NCI-H2196 treated with DMSO at 0.1 percent for 48 hours (cell line): ENCODE data around the gene RNF31.
A peak's percentile ranks its signal among the peaks of the same experiment; 100 is the strongest.

Source experiments
- DNase-seq: peaks from one replicate; lab custom pipeline; 2025; ENCODE audit not compliant: unreplicated experiment; lab: John Stamatoyannopoulos, UW

The RNF31 gene

GRCh38 chr14:24137529-24138395 lies 9.5 kb upstream of the RNF31 start:
- no peak for DNase-seq

GRCh38 chr14:24138396-24139271 lies 8.7 kb upstream of the RNF31 start:
- no peak for DNase-seq

DNA sequence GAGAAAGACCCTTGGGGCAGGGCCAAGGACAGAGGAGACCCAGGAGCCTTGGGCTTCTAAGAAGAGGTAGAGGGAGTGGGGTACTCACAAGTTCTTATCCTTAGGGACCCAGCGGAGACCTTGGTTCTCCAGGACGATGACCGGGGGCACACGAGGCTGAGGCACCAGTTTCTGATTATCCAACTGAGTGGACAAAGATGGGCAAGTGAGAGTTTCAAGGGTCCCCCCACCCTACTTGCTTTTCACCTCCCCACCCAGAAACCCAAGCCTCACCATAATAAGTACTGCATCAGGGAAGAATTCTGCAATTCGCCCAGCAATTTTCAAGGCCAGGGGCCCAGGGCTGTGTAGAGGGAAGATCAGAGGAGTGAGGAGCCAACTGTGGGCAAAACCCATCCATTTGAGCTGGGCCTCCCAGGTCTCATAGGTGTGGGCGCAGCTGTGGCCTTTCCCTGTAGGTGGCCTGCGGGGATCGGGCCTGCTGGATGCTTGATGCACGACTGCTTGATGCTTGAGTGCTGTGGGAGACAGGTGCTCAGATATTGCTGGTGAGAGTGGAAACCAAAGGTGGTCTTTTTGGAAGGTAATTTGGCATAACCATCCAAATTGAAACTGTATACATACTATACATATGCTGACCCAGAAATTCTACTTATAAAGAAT lies 7.9 kb upstream of the RNF31 start:
- no peak for DNase-seq

DNA sequence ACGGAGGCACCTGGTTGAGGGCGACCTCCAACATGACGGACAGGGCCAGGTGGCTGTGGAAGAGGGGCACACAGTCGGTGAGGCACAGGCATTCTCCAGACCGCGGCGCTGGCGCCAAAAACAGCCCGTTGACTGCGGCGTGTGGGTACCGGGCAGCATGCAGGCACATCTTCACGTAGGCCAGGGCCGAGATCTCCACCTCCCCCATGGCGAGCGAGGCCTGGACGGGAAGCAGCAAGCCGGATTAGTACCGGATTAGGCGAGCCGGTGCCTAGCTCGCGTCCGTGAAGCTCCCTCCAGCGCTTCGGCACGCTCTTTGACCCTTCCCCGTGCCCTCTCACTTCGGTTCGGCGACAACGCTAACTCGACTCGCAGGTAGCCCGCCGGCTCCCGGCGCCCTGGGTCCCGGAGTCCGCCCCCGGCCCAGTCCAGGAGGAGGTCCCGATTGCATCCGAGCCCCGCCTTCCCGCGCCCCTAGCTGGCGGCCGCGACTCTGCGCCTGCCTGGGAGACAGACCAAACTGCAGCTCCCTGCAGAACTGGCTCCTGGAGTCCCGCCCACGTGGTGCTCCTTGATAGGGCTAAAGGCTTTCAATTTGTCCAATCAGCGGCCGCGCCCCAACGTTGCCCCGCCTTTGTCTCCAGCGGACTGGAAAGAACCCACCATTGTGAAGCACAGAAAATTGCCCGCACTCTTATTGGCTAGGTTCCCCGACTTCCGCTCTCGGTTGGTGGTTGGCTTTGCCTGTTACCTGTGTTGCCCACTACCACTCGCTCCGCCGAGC lies 6.0 kb upstream of the RNF31 start, which contains the start of gene EMC9:
Gene EMC9, minus strand, starts transcription at position 495 of the 784 bp plus-strand sequence. Its CDS starts 287 bp downstream, at position 208.
- DNase-seq, result peak; percentile 99

GRCh38 chr14:24143511-24143910 lies 3.8 kb upstream of the RNF31 start:
- DNase-seq, result no peak

DNA sequence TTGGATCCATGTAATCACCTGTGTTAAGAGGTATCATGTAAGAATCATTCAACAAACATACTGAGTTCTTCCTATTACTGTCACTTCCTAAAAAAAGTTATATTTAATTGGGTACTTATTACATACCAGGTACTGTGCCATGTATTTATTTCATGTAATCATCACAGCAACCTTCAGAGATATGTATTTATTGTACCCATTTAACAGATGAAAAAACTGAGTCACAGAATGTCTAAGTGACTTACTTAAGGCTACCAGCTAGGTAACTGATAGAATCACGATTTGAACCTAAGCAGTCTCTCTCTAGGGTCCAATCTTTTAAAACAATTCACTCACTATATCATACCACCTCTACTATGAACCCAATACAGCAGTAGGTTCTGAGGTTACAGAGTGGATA lies 2.8 kb upstream of the RNF31 start:
- DNase-seq, result no peak

- no peak for DNase-seq
Observed at GRCh38 chr14:24145219-24145618, 2.1 kb upstream of the RNF31 start.

DNA sequence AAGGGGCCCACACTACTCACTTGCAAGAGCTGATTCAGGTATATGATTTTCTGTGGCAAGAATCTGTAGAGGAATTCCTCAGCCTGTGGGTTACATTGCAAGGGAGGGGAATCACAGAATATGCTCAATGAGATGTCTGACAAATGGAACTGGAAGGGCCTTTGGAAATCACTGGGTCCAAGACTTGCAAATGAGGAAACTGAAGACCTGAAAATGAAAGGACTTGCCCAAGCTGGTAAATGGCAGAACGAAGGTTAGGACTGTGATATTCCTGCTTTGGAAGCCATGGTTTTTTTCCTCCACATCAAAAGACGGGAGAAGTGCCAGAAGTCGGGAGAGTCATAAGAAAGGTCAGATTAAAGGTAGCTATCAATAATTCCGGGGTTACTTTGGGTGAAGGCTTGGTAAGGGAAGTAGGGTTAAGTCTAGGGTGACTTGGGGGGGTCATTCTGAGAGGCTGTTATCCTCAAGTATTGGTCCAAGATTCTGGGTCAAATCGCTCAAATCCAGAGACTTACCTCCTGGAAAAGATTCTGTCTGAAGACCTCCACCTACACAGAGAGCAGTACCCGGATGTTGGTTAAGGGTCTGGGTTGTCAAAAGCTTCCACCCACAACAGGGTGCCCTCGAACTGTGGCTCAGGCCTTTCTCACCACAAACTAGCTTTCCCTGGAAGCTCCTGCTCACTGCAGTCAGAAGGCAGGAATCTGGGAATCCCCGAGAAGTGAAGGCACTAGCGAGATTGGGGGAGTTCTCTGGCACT lies 1.4 kb upstream of the RNF31 start:
- no peak for DNase-seq

GRCh38 chr14:24146453-24146977 lies 783 bp upstream of the RNF31 start, which contains the start of gene PSME2:
PSME2 (minus strand) TSS chr14:24146610; CDS start chr14:24146581, 29 bp downstream.
- DNase-seq, result peak; percentile 96

DNA sequence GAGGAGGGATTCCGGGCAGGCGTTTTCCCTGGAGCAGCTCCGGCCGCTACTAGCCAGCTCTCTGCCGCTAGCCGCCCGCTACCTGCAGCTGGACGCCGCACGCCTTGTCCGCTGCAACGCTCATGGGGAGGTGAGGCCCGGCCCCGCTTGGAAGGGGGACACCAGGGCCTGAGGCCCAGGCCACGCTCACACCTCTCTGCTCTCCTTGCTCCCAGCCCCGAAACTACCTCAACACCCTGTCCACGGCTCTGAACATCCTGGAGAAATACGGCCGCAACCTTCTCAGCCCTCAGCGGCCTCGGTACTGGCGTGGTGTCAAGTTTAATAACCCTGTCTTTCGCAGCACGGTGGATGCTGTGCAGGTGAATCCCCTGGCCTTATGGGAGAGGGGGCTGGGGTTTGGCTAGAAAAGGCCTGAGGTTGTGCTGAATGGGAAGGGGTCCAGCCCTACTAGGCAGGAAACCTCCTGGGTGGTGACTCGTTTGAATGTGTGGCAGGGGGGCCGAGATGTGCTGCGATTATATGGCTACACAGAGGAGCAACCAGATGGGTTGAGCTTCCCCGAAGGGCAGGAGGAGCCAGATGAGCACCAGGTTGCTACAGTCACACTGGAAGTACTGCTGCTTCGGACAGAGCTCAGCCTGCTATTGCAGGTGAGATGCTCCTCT lies 597 bp downstream of the RNF31 start:
- DNase-seq, result no peak

DNA sequence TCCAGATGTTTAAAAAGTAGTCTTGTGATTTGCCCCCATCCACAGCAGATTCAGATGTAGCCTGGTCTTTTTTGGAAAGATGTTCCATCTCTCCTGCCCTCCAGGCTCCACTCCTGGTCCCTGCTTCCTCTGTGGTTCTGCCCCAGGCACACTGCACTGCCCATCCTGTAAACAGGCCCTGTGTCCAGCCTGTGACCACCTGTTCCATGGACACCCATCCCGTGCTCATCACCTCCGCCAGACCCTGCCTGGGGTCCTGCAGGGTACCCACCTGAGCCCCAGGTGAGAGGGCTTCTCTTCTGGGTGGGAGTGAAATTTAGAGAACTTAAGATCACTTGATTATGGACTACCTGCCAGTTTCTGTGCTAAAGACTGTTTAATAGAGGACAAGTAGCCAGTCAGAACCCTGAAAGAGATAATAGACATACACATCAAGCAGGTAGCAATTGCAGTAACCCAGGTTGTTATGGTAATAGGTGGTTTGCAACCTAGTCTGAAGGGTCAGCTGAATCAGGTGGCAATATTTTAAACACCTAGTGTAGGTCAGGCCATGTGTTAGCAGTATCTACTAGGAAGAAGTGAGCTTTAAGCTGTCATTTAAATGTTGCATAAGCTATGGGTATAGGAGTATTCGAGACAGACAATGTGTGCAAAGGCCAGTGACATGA lies 2.1 kb downstream of the RNF31 start:
- no peak for DNase-seq

- DNase-seq, result no peak
Observed at GRCh38 chr14:24150061-24150460, 2.8 kb downstream of the RNF31 start.

GRCh38 chr14:24150567-24150966 lies 3.3 kb downstream of the RNF31 start:
- no peak for DNase-seq

DNA sequence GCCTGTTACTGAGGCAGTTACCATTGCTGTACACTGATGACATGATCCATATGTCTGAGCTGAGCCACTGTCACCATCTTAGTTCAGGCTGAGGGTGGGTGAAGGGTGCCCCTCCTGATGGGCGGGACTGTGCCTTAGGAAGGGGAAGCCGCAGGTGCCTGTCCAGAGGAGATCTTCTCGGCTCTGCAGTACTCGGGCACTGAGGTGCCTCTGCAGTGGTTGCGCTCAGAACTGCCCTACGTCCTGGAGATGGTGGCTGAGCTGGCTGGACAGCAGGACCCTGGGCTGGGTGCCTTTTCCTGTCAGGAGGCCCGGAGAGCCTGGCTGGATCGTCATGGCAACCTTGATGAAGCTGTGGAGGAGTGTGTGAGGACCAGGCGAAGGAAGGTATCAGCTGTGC lies 3.7 kb downstream of the RNF31 start:
- DNase-seq, result no peak

DNA sequence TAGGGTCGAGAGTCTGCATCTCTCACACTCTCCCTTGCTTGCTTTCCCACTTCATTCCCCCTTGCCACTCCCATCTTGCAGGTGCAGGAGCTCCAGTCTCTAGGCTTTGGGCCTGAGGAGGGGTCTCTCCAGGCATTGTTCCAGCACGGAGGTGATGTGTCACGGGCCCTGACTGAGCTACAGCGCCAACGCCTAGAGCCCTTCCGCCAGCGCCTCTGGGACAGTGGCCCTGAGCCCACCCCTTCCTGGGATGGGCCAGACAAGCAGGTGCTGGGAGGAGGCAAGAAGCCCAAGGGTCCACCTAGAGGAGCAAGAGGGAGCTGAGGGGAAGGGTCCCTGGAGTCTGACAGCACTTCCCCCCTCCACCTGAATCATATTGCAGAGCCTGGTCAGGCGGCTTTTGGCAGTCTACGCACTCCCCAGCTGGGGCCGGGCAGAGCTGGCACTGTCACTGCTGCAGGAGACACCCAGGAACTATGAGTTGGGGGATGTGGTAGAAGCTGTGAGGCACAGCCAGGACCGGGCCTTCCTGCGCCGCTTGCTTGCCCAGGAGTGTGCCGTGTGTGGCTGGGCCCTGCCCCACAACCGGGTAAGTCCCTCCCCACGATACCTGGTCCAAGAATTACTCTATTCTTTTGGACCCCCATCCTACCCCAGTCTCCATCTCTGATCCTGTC lies 4.2 kb downstream of the RNF31 start:
- DNase-seq, result no peak

GRCh38 chr14:24155100-24155499 lies 7.8 kb downstream of the RNF31 start:
- DNase-seq, result no peak

DNA sequence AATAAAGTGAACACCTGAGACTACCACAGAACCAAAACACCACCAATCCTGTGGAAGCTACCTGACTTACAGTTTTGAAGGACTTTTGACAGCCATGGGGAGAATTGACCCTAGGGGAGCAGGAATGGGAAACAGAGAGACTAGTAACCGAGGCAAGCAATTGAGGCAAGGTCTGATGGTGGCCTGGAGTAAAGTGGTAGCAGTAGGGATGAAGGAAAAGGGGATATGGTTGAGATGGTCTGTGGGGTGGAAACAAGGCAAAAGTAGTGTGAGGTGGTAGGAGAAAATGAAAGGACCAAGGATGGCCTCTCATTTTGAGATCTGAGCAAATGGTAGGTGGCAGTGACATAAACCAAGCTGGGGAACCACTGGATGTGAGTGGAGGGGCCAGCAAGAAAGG lies 9.5 kb downstream of the RNF31 start:
- DNase-seq, result no peak

GRCh38 chr14:24157331-24157730 lies 10.0 kb downstream of the RNF31 start:
- DNase-seq, result no peak
